ENCODE measurements around the gene MAZ. TPM values are rescaled to one million over a fixed set of nuclear protein-coding genes. Genes with fewer than 3 reads are reported as not detected.

Gene MAZ
- total and polyA plus RNA-seq, 2 of the 13 experiments (the other 11 are each of a cell fraction or from before 2014, with no cell fraction given) = 203 to 277 TPM

- no peak for DNase-seq (ENCODE audit: low spot score)
- Histone ChIP-seq H3K9ac (ENCODE audit: insufficient read depth, low read depth, low read length) (no peak overlapping the region), H3K36me3 (replicated peaks in 1 of 2; ENCODE audit: control insufficient read depth in 1 of 2, insufficient read depth in 2 of 2, low read length in 2 of 2) (peaks cover 5 to 13% of the 10 kb centered on the region in 2 experiments; a peak in 4 of 5 replicates), H3K4me3 (replicated peaks in 1 of 3; ENCODE audit: insufficient read depth in 1 of 3, low read depth in 2 of 3, low read length in 3 of 3) (no peak overlapping the region), H3K27ac (ENCODE audit: extremely low read length, insufficient read depth, low read length) (no peak overlapping the region), H3K4me1 (ENCODE audit: insufficient read depth, low read length) (no peaks in the 10 kb centered on the region), H2AFZ (ENCODE audit: low read length) (no peak overlapping the region), H3K79me2 (ENCODE audit: insufficient read depth, low read length) (no peaks in the 10 kb centered on the region), H3K27me3 (ENCODE audit: control insufficient read depth in 1 of 2, insufficient read depth in 2 of 2, low read length in 2 of 2) (no peaks in the 10 kb centered on the region), H4K20me1 (ENCODE audit: insufficient read depth, low read length) (no peaks in the 10 kb centered on the region), H3K9me3 (ENCODE audit: low read length) (no peaks in the 10 kb centered on the region), H3K4me2 (ENCODE audit: low read depth, low read length) (no peak overlapping the region)
- POLR2A ChIA-PET = interaction anchor here (1.4 kb wide), 1 partner anchor 12 kb away, joined by 3 read pairs; no protein-coding TSS in a partner anchor
- intact Hi-C loops (cut with micrococcal nuclease; ENCODE audit: unreplicated experiment) (no loop called here), in situ Hi-C loops (cut with HindIII; ENCODE audit: extremely low pct_ligation_motif_present, low pct_unique_long_range_greater_than_20kb) (no loop called here)
- CTCF ChIA-PET (ENCODE audit: low intra/inter-chr PET ratio, low total read pairs) = interaction anchor here (0.6 kb wide), 1 partner anchor 130 kb away, joined by 3 read pairs; no protein-coding TSS in a partner anchor
- FAIRE-seq = no peak
- no peak for TF ChIP-seq PHF5A (CRISPR knock-in tag; IDR thresholded peaks at IDR 0.05; ENCODE audit: low read depth, unreplicated experiment)
- TF ChIP-seq SALL2 (CRISPR knock-in tag; IDR thresholded peaks at IDR 0.05) = no peak
- TF ChIP-seq ZNF512 (CRISPR knock-in tag; IDR thresholded peaks at IDR 0.05) = no peak
- TF ChIP-seq ZNF296 (CRISPR knock-in tag; conservative IDR thresholded peaks at IDR 0.05) = no peak
- TF ChIP-seq SNAI1 (CRISPR knock-in tag; IDR thresholded peaks at IDR 0.05; ENCODE audit: borderline replicate concordance) = no peak
- no peak for TF ChIP-seq TRAFD1 (CRISPR knock-in tag; IDR thresholded peaks at IDR 0.05; ENCODE audit: borderline replicate concordance)
- TF ChIP-seq TCF12 (IDR thresholded peaks at IDR 0.05) = no peak
- no peak for TF ChIP-seq TCF12 (CRISPR knock-in tag; IDR thresholded peaks at IDR 0.05)
- TF ChIP-seq ZNF766 (CRISPR knock-in tag; IDR thresholded peaks at IDR 0.05; ENCODE audit: borderline replicate concordance) = no peak
- no peak for TF ChIP-seq ZNF816 (CRISPR knock-in tag; IDR thresholded peaks at IDR 0.05; ENCODE audit: borderline replicate concordance)
- TF ChIP-seq ZNF597 (CRISPR knock-in tag; IDR thresholded peaks at IDR 0.05) = no peak
- no peak for TF ChIP-seq FOXA3 (CRISPR knock-in tag; IDR thresholded peaks at IDR 0.05)
- TF ChIP-seq ZNF160 (CRISPR knock-in tag; IDR thresholded peaks at IDR 0.05) = no peak
- TF ChIP-seq ARHGAP35 (CRISPR knock-in tag; IDR thresholded peaks at IDR 0.05; ENCODE audit: borderline replicate concordance) = no peak
- TF ChIP-seq PCBP2 (optimal IDR thresholded peaks at IDR 0.05; ENCODE audit: low read depth, low read length, poor library complexity, severe bottlenecking) = no peak
- no peak for TF ChIP-seq RBM22 (optimal IDR thresholded peaks at IDR 0.05; ENCODE audit: low read length)
- no peak for TF ChIP-seq SIN3A (IDR thresholded peaks at IDR 0.05; ENCODE audit: borderline replicate concordance, low read depth, low read length)
- TF ChIP-seq NONO (IDR thresholded peaks at IDR 0.05) = no peak
- no peak for TF ChIP-seq NONO (CRISPR knock-in tag; conservative IDR thresholded peaks at IDR 0.05)
- no peak for TF ChIP-seq TAF15 (IDR thresholded peaks at IDR 0.05; ENCODE audit: low read depth, low read length, poor library complexity, severe bottlenecking)
- TF ChIP-seq MXD1 (CRISPR knock-in tag; IDR thresholded peaks at IDR 0.05) = no peak
- no peak for ATAC-seq
- WGBS (ENCODE audit: low lambda C conversion rate) = 98% methylated on average over 3 of the region's 15 CpGs
- no TSS peak for BruUV-seq (replicated peaks)
Measured at GRCh38 chr16:29836623-29837022, 30.3 kb downstream of the MAZ start.

All from HepG2 (cell line).